HEK293 (cell line): Measurements from ENCODE around the gene MBD5.

Source experiments
- CTCF ChIA-PET: fragments of 350-600 bp; formaldehyde crosslinking; extraction: SDS; loops from one replicate; lab custom pipeline; 2021; ENCODE audit warnings: antibody characterized with exemption; lab: Yijun Ruan, JAX
- POLR2A ChIA-PET: fragments of 300-600 bp; formaldehyde crosslinking; extraction: SDS; loops from one replicate; lab custom pipeline; 2020; ENCODE audit warnings: antibody characterized with exemption, inconsistent platforms; lab: Yijun Ruan, JAX
- H3K27ac ChIP-seq: fragments of 200-500 bp; sonication (Bioruptor generic); 2 replicates; pipeline ENCODE4 v1.5.1; 2014; ENCODE audit warnings: low read depth, low read length, control low read depth, inconsistent platforms; ENCODE audit errors: extremely low read depth
- H3K36me3 ChIP-seq, 2 experiments: fragments of 200-500 bp in 1 of 2; sonication (Bioruptor generic) in 1 of 2; 1 replicate in 1 of 2; 2 replicates in 1 of 2; pipeline ENCODE4 v1.5.1; 2014 to 2017; ENCODE audit warnings: inconsistent platforms in 2 of 2, low read length in 2 of 2; ENCODE audit not compliant: control insufficient read depth in 2 of 2, insufficient read depth in 1 of 2
- H3K4me1 ChIP-seq: fragments of 200-500 bp; sonication (Bioruptor generic); 2 replicates; pipeline ENCODE4 v1.5.1; 2014; ENCODE audit warnings: mild to moderate bottlenecking, low read length, inconsistent platforms; ENCODE audit not compliant: control insufficient read depth, insufficient read depth
- H3K4me3 ChIP-seq: 2 replicates; pipeline ENCODE4 v1.5.1; 2011; ENCODE audit warnings: low read depth, mild to moderate bottlenecking, control low read depth, low read length, moderate library complexity
- H3K9me3 ChIP-seq: fragments of 200-500 bp; sonication (Bioruptor generic); 2 replicates; pipeline ENCODE4 v1.5.1; 2014; ENCODE audit warnings: low read depth, low read length, inconsistent platforms; ENCODE audit not compliant: control insufficient read depth, insufficient read depth
- CTCF ChIP-seq: fragments of 450-650 bp; formaldehyde crosslinking; IDR thresholded peaks from 2 replicates; pipeline ENCODE4 v1.5.1; 2016; ENCODE audit warnings: missing biosample characterization, missing genetic modification characterization
- GFI1B ChIP-seq: fragments of 450-650 bp; formaldehyde crosslinking; IDR thresholded peaks from 2 replicates; pipeline ENCODE4 v1.5.1; 2016; ENCODE audit warnings: missing biosample characterization, missing genetic modification characterization
- GLI2 ChIP-seq: fragments of 450-650 bp; formaldehyde crosslinking; IDR thresholded peaks from 2 replicates; pipeline ENCODE4; 2017; ENCODE audit warnings: missing biosample characterization, missing genetic modification characterization, low read depth, borderline replicate concordance
- GLIS2 ChIP-seq: fragments of 450-650 bp; formaldehyde crosslinking; IDR thresholded peaks from 2 replicates; pipeline ENCODE4 v1.5.1; 2016; ENCODE audit warnings: missing biosample characterization, missing genetic modification characterization
- HIC1 ChIP-seq: fragments of 450-650 bp; formaldehyde crosslinking; IDR thresholded peaks from 2 replicates; pipeline ENCODE4 v1.5.1; 2016; ENCODE audit warnings: missing biosample characterization, missing genetic modification characterization
- HOXC10 ChIP-seq: sonication (generic); formaldehyde crosslinking; IDR thresholded peaks from 2 replicates; pipeline ENCODE4 v1.8.1; 2023; ENCODE audit warnings: mild to moderate bottlenecking, missing genetic modification reagents
- IKZF3 ChIP-seq: fragments of 450-650 bp; IDR thresholded peaks from 2 replicates; pipeline ENCODE4 v1.5.0; 2018; ENCODE audit warnings: missing biosample characterization, mild to moderate bottlenecking, missing genetic modification characterization, moderate library complexity
- KLF1 ChIP-seq: fragments of 450-650 bp; formaldehyde crosslinking; IDR thresholded peaks from 2 replicates; pipeline ENCODE4 v1.5.1; 2016; ENCODE audit warnings: missing biosample characterization, missing genetic modification characterization
- KLF9 ChIP-seq: fragments of 450-650 bp; formaldehyde crosslinking; IDR thresholded peaks from 2 replicates; pipeline ENCODE4 v1.5.1; 2016; ENCODE audit warnings: missing biosample characterization, missing genetic modification characterization, low read depth
- MYNN ChIP-seq: fragments of 450-650 bp; formaldehyde crosslinking; IDR thresholded peaks from 2 replicates; pipeline ENCODE4 v1.5.1; 2016; ENCODE audit warnings: missing biosample characterization, missing genetic modification characterization, borderline replicate concordance
- SP2 ChIP-seq: fragments of 450-650 bp; formaldehyde crosslinking; IDR thresholded peaks from 2 replicates; pipeline ENCODE4 v1.5.1; 2016; ENCODE audit warnings: missing biosample characterization, missing genetic modification characterization
- SP7 ChIP-seq: fragments of 450-650 bp; formaldehyde crosslinking; IDR thresholded peaks from 2 replicates; pipeline ENCODE4 v1.5.1; 2016; ENCODE audit warnings: missing biosample characterization, missing genetic modification characterization
- TSHZ1 ChIP-seq: fragments of 450-650 bp; formaldehyde crosslinking; IDR thresholded peaks from 2 replicates; pipeline ENCODE4 v1.5.1; 2016; ENCODE audit warnings: missing biosample characterization, missing genetic modification characterization, borderline replicate concordance
- ZBTB17 ChIP-seq: fragments of 450-650 bp; formaldehyde crosslinking; IDR thresholded peaks from 2 replicates; pipeline ENCODE4 v1.5.1; 2016; ENCODE audit warnings: missing biosample characterization, missing genetic modification characterization
- ZFHX2 ChIP-seq: fragments of 450-650 bp; formaldehyde crosslinking; conservative IDR thresholded peaks from 2 replicates; pipeline ENCODE4 v1.5.1; 2016; ENCODE audit warnings: missing biosample characterization, missing genetic modification characterization
- ZNF132 ChIP-seq: fragments of 450-650 bp; formaldehyde crosslinking; IDR thresholded peaks from 2 replicates; pipeline ENCODE4 v1.5.1; 2017; ENCODE audit warnings: missing biosample characterization, missing genetic modification characterization, borderline replicate concordance
- ZNF214 ChIP-seq: fragments of 450-650 bp; formaldehyde crosslinking; IDR thresholded peaks from 2 replicates; pipeline ENCODE4 v1.5.1; 2017; ENCODE audit warnings: missing biosample characterization, mild to moderate bottlenecking, missing genetic modification characterization, borderline replicate concordance
- ZNF223 ChIP-seq: fragments of 450-650 bp; formaldehyde crosslinking; IDR thresholded peaks from 2 replicates; pipeline ENCODE4 v1.5.1; 2016; ENCODE audit warnings: missing biosample characterization, missing genetic modification characterization
- ZNF24 ChIP-seq: fragments of 450-650 bp; formaldehyde crosslinking; IDR thresholded peaks from 2 replicates; pipeline ENCODE4 v1.5.1; 2016; ENCODE audit warnings: missing biosample characterization, missing genetic modification characterization
- ZNF302 ChIP-seq: fragments of 450-650 bp; formaldehyde crosslinking; IDR thresholded peaks from 2 replicates; pipeline ENCODE4 v1.5.1; 2016; ENCODE audit warnings: missing biosample characterization, missing genetic modification characterization, low read depth
- ZNF416 ChIP-seq: fragments of 450-650 bp; formaldehyde crosslinking; IDR thresholded peaks from 2 replicates; pipeline ENCODE4 v1.5.1; 2016; ENCODE audit warnings: missing biosample characterization, missing genetic modification characterization
- ZNF473 ChIP-seq: fragments of 450-650 bp; formaldehyde crosslinking; IDR thresholded peaks from 2 replicates; pipeline ENCODE4 v1.5.1; 2017; ENCODE audit warnings: missing biosample characterization, missing genetic modification characterization
- ZNF48 ChIP-seq: fragments of 450-650 bp; formaldehyde crosslinking; IDR thresholded peaks from 2 replicates; pipeline ENCODE4 v1.5.1; 2016; ENCODE audit warnings: missing biosample characterization, missing genetic modification characterization
- ZNF521 ChIP-seq: fragments of 450-650 bp; formaldehyde crosslinking; IDR thresholded peaks from 2 replicates; pipeline ENCODE4 v1.5.1; 2017; ENCODE audit warnings: missing biosample characterization, mild to moderate bottlenecking, missing genetic modification characterization
- ZNF624 ChIP-seq: fragments of 450-650 bp; formaldehyde crosslinking; IDR thresholded peaks from 2 replicates; pipeline ENCODE4 v1.5.1; 2017; ENCODE audit warnings: missing biosample characterization, missing genetic modification characterization
- ZNF654 ChIP-seq: fragments of 450-650 bp; formaldehyde crosslinking; IDR thresholded peaks from 2 replicates; pipeline ENCODE4 v1.5.1; 2016; ENCODE audit warnings: low read depth, missing biosample characterization, missing genetic modification characterization
- ZNF777 ChIP-seq: fragments of 450-650 bp; formaldehyde crosslinking; IDR thresholded peaks from 2 replicates; pipeline ENCODE4 v1.5.1; 2017; ENCODE audit warnings: missing biosample characterization, missing genetic modification characterization, borderline replicate concordance
- ZNF785 ChIP-seq: fragments of 450-650 bp; formaldehyde crosslinking; IDR thresholded peaks from 2 replicates; pipeline ENCODE4 v1.5.1; 2016; ENCODE audit warnings: missing biosample characterization, missing genetic modification characterization
- ZSCAN4 ChIP-seq: fragments of 450-650 bp; formaldehyde crosslinking; IDR thresholded peaks from 2 replicates; pipeline ENCODE4 v1.5.1; 2017; ENCODE audit warnings: missing biosample characterization, missing genetic modification characterization

MBD5 gene

DNA sequence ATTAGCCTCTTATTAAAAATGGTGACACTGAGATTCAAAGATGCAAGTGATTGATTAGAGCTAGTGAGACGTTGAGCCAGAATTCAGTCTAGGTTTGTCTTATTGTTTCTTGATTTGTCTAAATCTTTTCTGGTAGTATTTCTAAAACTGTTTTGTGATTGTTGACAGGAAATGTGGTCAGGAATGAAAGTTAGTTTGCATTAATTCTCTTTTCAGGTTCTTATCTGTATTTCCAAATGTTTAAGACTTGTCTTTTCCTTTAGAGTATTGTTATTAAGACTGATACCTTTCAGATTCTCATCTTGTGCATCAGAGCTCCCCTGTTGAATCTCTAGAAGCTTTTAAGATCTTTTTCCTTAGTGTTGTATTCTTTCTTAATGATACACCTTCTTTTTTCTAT is 89.3 kb downstream of the MBD5 start:
- H3K36me3 ChIP-seq, result no peaks in the 10 kb centered on the region
- H3K9me3 ChIP-seq, result no peaks in the 10 kb centered on the region
- ChIA-PET POLR2A (no interaction called here), CTCF (no interaction called here)
- TF ChIP-seq ZFHX2 (tag by site-specific recombination) (no peak), MYNN (no peak), GFI1B (no peak), GLIS2 (tag by site-specific recombination) (no peak), ZNF24 (tag by site-specific recombination) (no peak), ZNF302 (tag by site-specific recombination) (no peak), ZNF132 (tag by site-specific recombination) (no peak), KLF9 (tag by site-specific recombination) (no peak), ZNF785 (no peak), ZNF214 (tag by site-specific recombination) (no peak), SP7 (no peak), ZNF48 (no peak), ZNF624 (tag by site-specific recombination) (no peak), ZBTB17 (no peak), TSHZ1 (tag by site-specific recombination) (no peak), KLF1 (tag by site-specific recombination) (no peak), ZNF654 (no peak), SP2 (tag by site-specific recombination) (no peak), ZSCAN4 (tag by site-specific recombination) (no peak), CTCF (no peak)
- H3K4me1 ChIP-seq, result no peaks in the 10 kb centered on the region
- H3K4me3 ChIP-seq, result no peak overlapping the region
- H3K27ac ChIP-seq, result no peak overlapping the region

DNA sequence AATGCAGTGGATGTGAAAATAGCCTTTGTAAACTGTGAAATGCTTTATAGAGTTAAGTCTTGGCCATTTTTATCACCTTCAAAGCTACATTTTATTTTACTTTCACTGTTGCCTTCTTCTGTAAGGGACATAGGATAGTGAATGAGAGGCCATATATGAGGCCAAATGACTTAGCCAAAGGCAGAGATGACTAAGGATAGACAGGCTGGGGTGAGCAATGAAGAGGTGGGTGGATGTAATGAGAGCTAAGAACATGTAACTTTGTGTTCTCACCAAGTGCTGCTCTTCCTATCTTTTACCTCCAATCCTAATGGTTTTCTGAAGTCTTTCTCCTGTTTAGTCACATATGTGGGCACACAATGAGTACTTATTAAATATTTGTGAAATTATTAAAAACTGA is 101.9 kb downstream of the MBD5 start:
- Histone ChIP-seq H3K4me3 (no peak overlapping the region), H3K9me3 (no peaks in the 10 kb centered on the region), H3K27ac (no peak overlapping the region), H3K36me3 (no peaks in the 10 kb centered on the region), H3K4me1 (no peaks in the 10 kb centered on the region)
- ChIA-PET CTCF (no interaction called here), POLR2A (no interaction called here)
- TF ChIP-seq ZNF521 (tag by site-specific recombination) (no peak), HOXC10 (CRISPR knock-in tag) (no peak), CTCF (no peak), HIC1 (no peak), ZNF416 (tag by site-specific recombination) (no peak), ZNF473 (tag by site-specific recombination) (no peak), ZNF777 (tag by site-specific recombination) (no peak), ZNF223 (tag by site-specific recombination) (no peak), IKZF3 (tag by site-specific recombination) (no peak), GLI2 (no peak)
